ENCODE results near the gene GFRA1.
"Not testable (repeated sequence)": the region's sequence is repeated elsewhere in the genome, so short reads cannot be mapped to it uniquely, and the experiment has no call there.

Gene GFRA1

DNA sequence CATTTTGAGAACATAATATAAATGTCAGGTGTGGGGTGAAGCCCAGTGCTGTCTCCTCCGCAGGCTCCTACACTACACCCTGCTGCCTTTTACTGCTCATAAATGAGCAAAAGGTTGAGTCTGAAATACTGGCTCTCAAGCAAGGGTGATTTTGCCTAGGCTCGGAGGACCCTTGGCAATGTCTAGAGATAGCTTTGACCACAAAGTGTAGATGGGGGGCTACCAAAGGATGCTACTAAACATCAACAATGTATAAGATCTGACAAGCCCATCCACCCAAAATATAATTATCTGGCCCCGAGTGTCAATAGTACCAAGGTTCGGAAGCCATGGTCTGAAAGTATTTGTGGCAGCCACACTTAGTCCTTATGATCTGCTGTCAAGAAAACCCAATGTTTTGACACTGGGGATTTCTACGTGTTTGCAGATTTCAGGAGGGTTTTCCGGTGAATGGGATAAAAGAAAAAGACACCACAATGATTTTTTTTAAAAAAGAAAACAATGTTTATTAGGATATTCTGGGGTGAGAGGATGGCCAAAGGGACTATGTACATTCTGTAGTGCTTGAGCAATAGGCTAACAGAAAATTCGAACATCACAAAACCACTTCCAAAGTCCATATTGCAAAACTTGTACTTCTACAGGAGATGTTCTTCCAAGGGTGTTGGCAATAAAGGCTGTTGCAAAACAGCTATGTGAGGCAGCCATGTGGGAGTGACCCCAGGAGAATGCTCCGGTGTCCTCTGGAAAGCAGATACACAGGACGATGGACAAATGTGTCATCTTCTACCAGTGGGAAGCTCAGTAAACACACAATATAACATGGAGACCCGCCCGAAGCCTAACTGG, 216.3 kb downstream of the GFRA1 start:
- ATAC-seq (no peak), DNase-seq (ENCODE audit: low spot score in 2 of 2) (no peak)
- Mint-ChIP-seq H3K4me3 (no peak overlapping the region), H3K27ac (no peak overlapping the region), H3K36me3 (no peaks in the 10 kb centered on the region), H3K4me1 (no peaks in the 10 kb centered on the region), H3K9me3 (peaks cover 7% of the 10 kb centered on the region)

DNA sequence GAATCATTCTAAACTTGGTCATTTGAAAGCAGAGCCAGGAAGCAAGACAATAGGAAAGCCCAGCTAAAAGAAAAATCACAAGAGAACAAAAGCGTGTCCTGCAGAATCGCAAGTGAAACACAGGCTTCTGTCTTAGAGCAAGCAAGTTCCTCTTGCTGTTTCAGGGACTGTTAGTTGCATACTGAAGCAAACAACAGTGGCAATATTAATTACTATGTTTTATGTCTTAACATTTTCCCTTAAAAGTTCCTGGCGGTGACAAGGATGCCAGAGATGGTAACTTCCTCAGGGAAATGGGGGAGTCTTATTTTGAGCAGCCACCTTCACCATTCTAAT, 217.1 kb downstream of the GFRA1 start:
- DNase-seq (ENCODE audit: low spot score in 2 of 2) (no peak), ATAC-seq (no peak)
- H3K36me3 Mint-ChIP-seq = no peaks in the 10 kb centered on the region
- H3K4me3 Mint-ChIP-seq = no peak overlapping the region
- no peaks in the 10 kb centered on the region for H3K4me1 Mint-ChIP-seq
- H3K27ac Mint-ChIP-seq = no peak overlapping the region
- peaks cover 11% of the 10 kb centered on the region for H3K9me3 Mint-ChIP-seq

DNA sequence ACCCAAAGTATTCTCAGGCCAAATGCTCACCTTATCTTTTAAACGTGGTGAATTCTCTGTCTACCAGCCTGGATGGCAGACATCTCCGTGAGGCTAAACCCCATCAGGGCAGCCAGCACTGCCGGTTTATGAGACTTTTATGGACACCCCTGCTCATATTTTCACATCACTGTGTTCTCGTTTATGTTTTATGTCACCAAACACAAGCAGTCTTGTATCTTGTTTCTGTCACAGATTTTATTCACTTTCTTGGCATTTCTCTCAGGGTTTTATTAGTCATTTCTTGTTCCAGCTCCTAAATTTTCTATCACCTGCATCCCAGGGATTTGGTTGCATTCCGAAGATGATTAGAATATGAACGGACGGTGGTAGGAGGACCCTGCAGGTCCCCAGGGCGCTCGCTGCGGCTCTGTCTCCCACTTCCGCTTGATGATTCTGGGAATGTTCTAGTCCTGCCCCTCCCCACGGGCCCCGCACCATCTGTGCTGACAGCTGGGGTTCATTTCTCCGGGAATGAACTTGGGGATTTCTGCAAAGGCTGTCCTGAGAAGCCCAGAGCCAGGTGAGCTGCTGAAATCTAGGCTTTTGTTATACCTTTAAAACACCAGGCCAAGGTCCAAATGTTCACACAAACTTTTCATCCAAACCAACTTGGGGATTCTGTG, 217.6 kb downstream of the GFRA1 start:
- ATAC-seq = no peak
- H3K9me3 Mint-ChIP-seq = peaks cover 11% of the 10 kb centered on the region

GRCh38 chr10:116053910-116054309, 219.1 kb downstream of the GFRA1 start:
- Mint-ChIP-seq H3K36me3 (no peaks in the 10 kb centered on the region), H3K27ac (no peak overlapping the region), H3K4me3 (no peak overlapping the region), H3K4me1 (no peaks in the 10 kb centered on the region), H3K9me3 (peaks cover 18% of the 10 kb centered on the region)
- ATAC-seq = no peak
- no peak for DNase-seq (ENCODE audit: low spot score in 2 of 2)

More for the DNA sequence above, 217.6 kb downstream of the GFRA1 start:
- no peak overlapping the region for H3K4me3 Mint-ChIP-seq
- no peak overlapping the region for H3K27ac Mint-ChIP-seq
- no peaks in the 10 kb centered on the region for H3K4me1 Mint-ChIP-seq
- no peak for DNase-seq (ENCODE audit: low spot score in 2 of 2)
- no peaks in the 10 kb centered on the region for H3K36me3 Mint-ChIP-seq

- H3K36me3 Mint-ChIP-seq; H3K4me3 Mint-ChIP-seq; H3K4me1 Mint-ChIP-seq; DNase-seq (ENCODE audit: low spot score in 2 of 2); H3K27ac Mint-ChIP-seq; ATAC-seq: not testable (repeated sequence)
- H3K9me3 Mint-ChIP-seq = peaks cover 18% of the 10 kb centered on the region
Measured at GRCh38 chr10:116053009-116053730, 219.8 kb downstream of the GFRA1 start.

- not testable (repeated sequence) for DNase-seq (ENCODE audit: low spot score in 2 of 2); H3K27ac Mint-ChIP-seq; ATAC-seq; H3K4me3 Mint-ChIP-seq; H3K36me3 Mint-ChIP-seq; H3K4me1 Mint-ChIP-seq
- peaks cover 18% of the 10 kb centered on the region for H3K9me3 Mint-ChIP-seq
Measured at GRCh38 chr10:116052522-116052921, 220.5 kb downstream of the GFRA1 start.

GRCh38 chr10:116049974-116050304, 223.1 kb downstream of the GFRA1 start:
- H3K4me1 Mint-ChIP-seq = no peaks in the 10 kb centered on the region
- ATAC-seq (no peak), DNase-seq (ENCODE audit: low spot score in 2 of 2) (no peak)
- H3K36me3 Mint-ChIP-seq = no peaks in the 10 kb centered on the region
- H3K9me3 Mint-ChIP-seq = peaks cover 20% of the 10 kb centered on the region
- H3K4me3 Mint-ChIP-seq = no peak overlapping the region
- no peak overlapping the region for H3K27ac Mint-ChIP-seq

- Mint-ChIP-seq H3K4me3 (no peak overlapping the region), H3K9me3 (peaks cover 17% of the 10 kb centered on the region), H3K36me3 (no peaks in the 10 kb centered on the region), H3K4me1 (no peaks in the 10 kb centered on the region), H3K27ac (no peak overlapping the region)
- ATAC-seq (no peak), DNase-seq (ENCODE audit: low spot score in 2 of 2) (no peak)
Measured at GRCh38 chr10:116049158-116049973, 223.6 kb downstream of the GFRA1 start.

- Mint-ChIP-seq H3K36me3 (no peaks in the 10 kb centered on the region), H3K9me3 (peaks cover 16% of the 10 kb centered on the region), H3K4me3 (no peak overlapping the region), H3K27ac (no peak overlapping the region), H3K4me1 (no peaks in the 10 kb centered on the region)
- DNase-seq (ENCODE audit: low spot score in 2 of 2) (no peak), ATAC-seq (no peak)
Measured at GRCh38 chr10:116045366-116046356, 227.3 kb downstream of the GFRA1 start.

GRCh38 chr10:116044801-116045248, 228.2 kb downstream of the GFRA1 start:
- ATAC-seq = no peak
- H3K36me3 Mint-ChIP-seq = no peaks in the 10 kb centered on the region
- DNase-seq (ENCODE audit: low spot score in 2 of 2) = no peak
- H3K4me3 Mint-ChIP-seq = no peak overlapping the region
- peaks cover 15% of the 10 kb centered on the region for H3K9me3 Mint-ChIP-seq
- H3K27ac Mint-ChIP-seq = no peak overlapping the region
- H3K4me1 Mint-ChIP-seq = no peaks in the 10 kb centered on the region

- Mint-ChIP-seq H3K9me3 (peaks cover 9% of the 10 kb centered on the region), H3K27ac (no peak overlapping the region), H3K4me3 (no peak overlapping the region), H3K4me1 (no peaks in the 10 kb centered on the region), H3K36me3 (no peaks in the 10 kb centered on the region)
- ATAC-seq (no peak), DNase-seq (ENCODE audit: low spot score in 2 of 2) (no peak)
Measured at GRCh38 chr10:116043861-116044260, 229.1 kb downstream of the GFRA1 start.

DNA sequence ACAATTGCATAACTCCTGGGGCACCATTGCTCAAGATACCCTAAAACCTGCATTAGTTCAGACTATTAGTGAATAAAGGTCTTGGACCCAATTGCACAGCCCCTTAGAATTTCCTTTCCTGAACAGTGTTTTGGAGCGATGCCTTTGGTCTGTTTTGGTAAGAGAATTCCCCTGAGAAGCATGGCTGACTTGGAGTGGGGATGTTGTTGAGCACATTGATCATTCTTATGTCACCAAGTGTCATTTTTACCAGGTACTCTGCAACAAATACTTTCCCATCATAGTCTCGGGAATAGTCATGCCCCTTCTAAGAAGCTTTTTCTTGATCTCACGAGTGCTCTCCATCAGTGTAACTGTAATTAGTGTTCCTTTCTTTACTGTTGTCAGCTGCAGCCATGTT, 229.7 kb downstream of the GFRA1 start:
- DNase-seq (ENCODE audit: low spot score in 2 of 2) (no peak), ATAC-seq (no peak)
- H3K4me1 Mint-ChIP-seq = no peaks in the 10 kb centered on the region
- no peak overlapping the region for H3K27ac Mint-ChIP-seq
- no peaks in the 10 kb centered on the region for H3K36me3 Mint-ChIP-seq
- no peak overlapping the region for H3K4me3 Mint-ChIP-seq
- H3K9me3 Mint-ChIP-seq = peaks cover 12% of the 10 kb centered on the region

DNA sequence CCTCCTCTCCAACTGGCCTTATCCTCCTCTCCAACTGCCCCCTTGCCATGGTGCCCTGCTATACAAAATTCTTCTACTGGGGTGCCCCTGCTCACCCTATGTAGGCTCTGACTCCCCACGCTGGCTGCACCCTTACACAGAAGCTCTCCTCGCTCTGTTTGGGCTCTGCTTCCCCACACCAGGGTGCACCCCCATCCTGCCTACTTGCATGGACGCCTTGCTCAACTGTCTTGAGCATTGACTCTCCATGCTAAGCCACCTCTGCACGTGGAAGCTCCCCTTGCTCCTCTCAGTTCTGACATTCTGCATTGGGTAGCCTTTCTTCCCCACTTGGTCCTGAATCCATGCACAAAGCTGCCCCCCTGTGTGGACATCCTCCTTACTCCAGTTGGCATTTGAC, 231.1 kb downstream of the GFRA1 start:
- H3K36me3 Mint-ChIP-seq = no peaks in the 10 kb centered on the region
- peaks cover 12% of the 10 kb centered on the region for H3K9me3 Mint-ChIP-seq
- no peaks in the 10 kb centered on the region for H3K4me1 Mint-ChIP-seq
- ATAC-seq (no peak), DNase-seq (ENCODE audit: low spot score in 2 of 2) (no peak)
- no peak overlapping the region for H3K4me3 Mint-ChIP-seq
- no peak overlapping the region for H3K27ac Mint-ChIP-seq

- Mint-ChIP-seq H3K27ac (no peak overlapping the region), H3K4me3 (no peak overlapping the region), H3K9me3 (peaks cover 11% of the 10 kb centered on the region), H3K36me3 (no peaks in the 10 kb centered on the region), H3K4me1 (no peaks in the 10 kb centered on the region)
- ATAC-seq (no peak), DNase-seq (ENCODE audit: low spot score in 2 of 2) (no peak)
Measured at GRCh38 chr10:116039612-116040011, 233.4 kb downstream of the GFRA1 start.

Measured in stimulated activated effector memory CD8-positive, alpha-beta T cell treated with anti-CD3 and anti-CD28 coated beads, Interleukin-12 subunit alpha, Interleukin-12 subunit beta, amount 100 ng/mL, for 72 hours (primary cell).